ENCODE data around the gene DYNC1I1.

GRCh38 chr7:96100737-96101136 lies 328.4 kb downstream of the DYNC1I1 start:
- TF ChIP-seq, protein P1, sequence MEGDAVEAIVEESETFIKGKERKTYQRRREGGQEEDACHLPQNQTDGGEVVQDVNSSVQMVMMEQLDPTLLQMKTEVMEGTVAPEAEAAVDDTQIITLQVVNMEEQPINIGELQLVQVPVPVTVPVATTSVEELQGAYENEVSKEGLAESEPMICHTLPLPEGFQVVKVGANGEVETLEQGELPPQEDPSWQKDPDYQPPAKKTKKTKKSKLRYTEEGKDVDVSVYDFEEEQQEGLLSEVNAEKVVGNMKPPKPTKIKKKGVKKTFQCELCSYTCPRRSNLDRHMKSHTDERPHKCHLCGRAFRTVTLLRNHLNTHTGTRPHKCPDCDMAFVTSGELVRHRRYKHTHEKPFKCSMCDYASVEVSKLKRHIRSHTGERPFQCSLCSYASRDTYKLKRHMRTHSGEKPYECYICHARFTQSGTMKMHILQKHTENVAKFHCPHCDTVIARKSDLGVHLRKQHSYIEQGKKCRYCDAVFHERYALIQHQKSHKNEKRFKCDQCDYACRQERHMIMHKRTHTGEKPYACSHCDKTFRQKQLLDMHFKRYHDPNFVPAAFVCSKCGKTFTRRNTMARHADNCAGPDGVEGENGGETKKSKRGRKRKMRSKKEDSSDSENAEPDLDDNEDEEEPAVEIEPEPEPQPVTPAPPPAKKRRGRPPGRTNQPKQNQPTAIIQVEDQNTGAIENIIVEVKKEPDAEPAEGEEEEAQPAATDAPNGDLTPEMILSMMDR (IDR thresholded peaks at IDR 0.05) = no peak
- TF ChIP-seq POLR2A (IDR thresholded peaks at IDR 0.05) = no peak
